Transverse colon (tissue), 4 donors: ENCODE results near the gene C1orf50. TPM values are rescaled to one million over a fixed set of nuclear protein-coding genes. Genes with fewer than 3 reads are reported as not detected.

Experiments
- DNase-seq: peaks from one replicate; pipeline ENCODE4 v3.0.0-alpha.2; 2019
- H3K27ac ChIP-seq, 4 donors: fragments of 200-600 bp; sonication (generic); 2 replicates each; pipeline ENCODE4 v1.5.1; 2016 to 2018; ENCODE audit warnings: inconsistent platforms in 4 of 4
- H3K27me3 ChIP-seq: fragments of 200-600 bp; sonication (generic); 2 replicates; pipeline ENCODE4 v1.5.1; 2017; ENCODE audit warnings: inconsistent platforms
- H3K36me3 ChIP-seq, 4 donors: fragments of 200-600 bp; sonication (generic); 2 replicates each; pipeline ENCODE4 v1.5.1; 2017 to 2019; ENCODE audit warnings: inconsistent platforms in 4 of 4
- H3K4me1 ChIP-seq, 4 donors: fragments of 200-600 bp; sonication (generic); 2 replicates each; pipeline ENCODE4 v1.5.1; 2017 to 2020; ENCODE audit warnings: inconsistent platforms in 4 of 4
- H3K4me3 ChIP-seq, 4 donors: fragments of 200-600 bp; sonication (generic); 1 replicate in 1 of 4; 2 replicates in 3 of 4; pipeline versions ENCODE4 v1.5.1 to v1.6.1; 2017 to 2019; ENCODE audit warnings: inconsistent platforms in 4 of 4
- H3K9me3 ChIP-seq, 2 donors: fragments of 200-600 bp; sonication (generic); 2 replicates each; pipeline ENCODE4 v1.5.1; 2017 to 2019; ENCODE audit warnings: inconsistent platforms in 2 of 2
- EP300 ChIP-seq: sonication (generic); formaldehyde crosslinking; IDR thresholded peaks from one replicate; pipeline ENCODE4 v1.6.1; 2017; ENCODE audit warnings: antibody characterized with exemption, low read depth
- POLR2A ChIP-seq: fragments of 450-650 bp; IDR thresholded peaks from one replicate; pipeline ENCODE4 v1.6.1; 2016; ENCODE audit warnings: antibody characterized with exemption, mild to moderate bottlenecking, moderate library complexity
- POLR2AphosphoS5 ChIP-seq, 3 donors: sonication (generic); formaldehyde crosslinking; IDR thresholded peaks; one replicate each; pipeline ENCODE4 v1.6.1; 2016; ENCODE audit warnings: antibody characterized with exemption in 3 of 3
- WGBS, 2 donors: methylation state at CpG; one replicate each; pipeline ENCODE4 v1.1.5; 2018; ENCODE audit warnings: low coverage in 1 of 2; 5-methylcytosine and 5-hydroxymethylcytosine counted together
- in situ Hi-C, 4 donors: fragments of 200-750 bp; cut with MboI; loops; one replicate each; pipeline versions ENCODE4 v1.15.0 to v1.15.1; 2017; ENCODE audit warnings: low sequenced_read_pairs in 3 of 4, low pct_ligation_motif_present in 1 of 4, low pct_unique_long_range_greater_than_20kb in 1 of 4
- intact Hi-C: fragments of 100-400 bp; cut with DNase I; formaldehyde crosslinking; loops from one replicate; pipeline ENCODE4 v1.15.1; 2023; ENCODE audit warnings: low total_unique reads
- total RNA-seq, 4 donors: library from RNA; depleted of rRNA; stranded (reverse); fragments of >200 nt; gene quantifications; one replicate each; pipeline ENCODE4 v1.1.0, GENCODE V29; 2016
- TF ChIP-seq, protein P1 (sequence below), 5 experiments: fragments of 200-600 bp in 3 of 5; fragments of 450-650 bp in 2 of 5; sonication (generic) in 3 of 5; IDR thresholded peaks; 1 replicate in 2 of 5; 2 replicates in 3 of 5; pipeline ENCODE4 v1.5.1; 2016 to 2017; ENCODE audit warnings: antibody characterized with exemption in 5 of 5, inconsistent platforms in 3 of 5, mild to moderate bottlenecking in 2 of 5, moderate library complexity in 1 of 5

Gene C1orf50
- total RNA-seq, 4 donors from 2014 or later = 4.0 to 81.2 (median 8.1) TPM

DNA sequence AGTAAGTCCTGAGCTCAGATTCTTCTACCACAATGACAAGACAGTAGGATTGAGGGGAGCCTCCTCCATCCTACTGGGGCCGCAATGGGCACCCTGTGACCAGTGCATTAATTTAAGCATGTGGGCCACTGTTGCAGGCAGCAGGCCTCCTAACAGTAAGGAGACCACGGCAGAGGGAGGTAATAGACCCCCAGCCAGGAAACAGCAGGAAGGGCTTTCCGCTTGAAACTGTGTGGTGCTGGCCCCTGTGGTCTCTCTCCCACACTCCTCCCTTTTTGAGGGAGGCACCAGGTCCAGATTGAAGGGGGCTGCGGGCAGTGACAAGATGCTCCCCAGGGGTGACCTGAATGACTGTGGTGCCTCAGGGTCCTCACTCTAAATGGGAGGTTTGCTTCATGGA, 25.3 kb upstream of the C1orf50 start:
- DNase-seq = no peak
- no peaks in the 10 kb centered on the region for H3K9me3 ChIP-seq
- in situ Hi-C loops (loop anchor here in 2 of 4 donors (10.0 to 25.0 kb wide), 3 partner anchors 167 to 604 kb away; partner anchors contain the start of gene FOXJ3 (in 1 of the 2)), intact Hi-C loops (loop anchor here (10.0 kb wide), 1 partner anchor 47 kb away; no protein-coding TSS in a partner anchor)
- H3K27me3 ChIP-seq = no peaks in the 10 kb centered on the region
- H3K27ac ChIP-seq = no peak overlapping the region
- WGBS, 2 donors = 100% methylated on average over 2 of the region's 4 CpGs; no CpG with 5 or more reads in 1 of the 2 donors
- H3K4me3 ChIP-seq = no peak overlapping the region
- H3K4me1 ChIP-seq = peaks cover 0 to 14% (median under 1%) of the 10 kb centered on the region in 4 donors
- no peak for TF ChIP-seq POLR2A
- no peak for TF ChIP-seq EP300
- no peak for TF ChIP-seq POLR2AphosphoS5 (IDR thresholded peaks at IDR 0.05)
- no peaks in the 10 kb centered on the region for H3K36me3 ChIP-seq

DNA sequence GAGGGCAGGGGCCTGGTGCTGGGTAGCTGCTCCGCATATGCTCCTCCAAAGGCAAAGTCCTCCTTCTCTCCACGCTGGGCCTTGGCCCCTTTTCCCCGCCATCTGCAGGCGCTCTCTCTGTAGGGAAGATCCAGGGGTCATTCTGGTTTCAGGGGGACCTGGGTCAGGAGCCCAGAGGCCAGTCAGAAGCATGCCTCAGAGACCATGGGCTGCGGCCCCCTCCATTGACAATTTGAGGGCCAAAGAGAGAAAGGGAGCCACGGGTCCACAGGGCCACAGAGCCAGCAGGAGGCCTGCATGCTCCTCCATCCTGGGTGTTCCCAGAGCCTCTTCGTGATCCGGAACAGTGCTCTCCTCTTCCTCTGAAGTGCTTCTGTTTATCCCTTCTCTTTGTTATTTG, 24.9 kb upstream of the C1orf50 start:
- H3K27me3 ChIP-seq = no peaks in the 10 kb centered on the region
- H3K4me1 ChIP-seq = peaks cover 0 to 9% (median 0%) of the 10 kb centered on the region in 4 donors
- in situ Hi-C loops (loop anchor here in 2 of 4 donors (10.0 to 25.0 kb wide), 3 partner anchors 167 to 605 kb away; partner anchors contain the start of gene FOXJ3 (in 1 of the 2)), intact Hi-C loops (loop anchor here (10.0 kb wide), 1 partner anchor 47 kb away; no protein-coding TSS in a partner anchor)
- H3K36me3 ChIP-seq = no peaks in the 10 kb centered on the region
- no peak overlapping the region for H3K4me3 ChIP-seq
- no peak for DNase-seq
- H3K27ac ChIP-seq = no peak overlapping the region
- TF ChIP-seq EP300 = no peak
- H3K9me3 ChIP-seq = no peaks in the 10 kb centered on the region
- WGBS, 2 donors = 92% methylated on average over 2 to 8 of the region's 8 CpGs

DNA sequence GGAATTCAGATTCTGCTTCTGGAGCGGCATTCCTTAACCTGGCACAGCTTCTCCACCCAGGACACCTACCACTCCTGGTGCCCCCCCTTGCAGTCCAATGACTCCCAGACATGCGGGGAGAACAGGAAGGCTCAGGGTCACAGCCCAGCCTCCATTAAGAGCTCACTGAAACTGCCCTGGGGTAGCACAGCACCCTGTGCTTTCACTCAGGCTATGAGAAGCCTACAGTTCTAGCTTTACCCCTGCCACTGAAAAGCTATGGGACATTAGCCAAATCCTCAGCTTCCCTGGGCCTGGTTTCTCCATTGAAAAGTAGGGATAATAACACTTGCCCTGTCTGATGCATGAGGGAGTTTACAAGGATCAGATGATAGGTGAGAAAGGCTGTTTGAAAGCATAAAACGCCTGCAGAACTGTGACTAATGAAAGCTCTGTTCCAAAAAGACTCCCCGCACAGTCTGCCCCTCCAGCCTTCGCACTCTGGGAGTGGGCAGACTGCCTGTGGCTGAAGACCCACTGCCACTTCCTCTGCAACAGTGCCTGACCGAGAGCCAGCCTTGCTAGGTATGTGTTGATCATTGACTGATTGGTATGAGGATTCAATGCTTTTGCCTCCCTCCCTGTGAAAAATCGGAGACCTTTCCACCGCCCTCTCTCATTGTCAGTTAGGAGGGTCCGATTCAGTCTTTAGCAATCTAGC, 24.3 kb upstream of the C1orf50 start:
- in situ Hi-C loops (loop anchor here in 2 of 4 donors (10.0 to 25.0 kb wide), 3 partner anchors 168 to 605 kb away; partner anchors contain the start of gene FOXJ3 (in 1 of the 2)), intact Hi-C loops (loop anchor here (10.0 kb wide), 1 partner anchor 48 kb away; no protein-coding TSS in a partner anchor)
- no peak overlapping the region for H3K4me3 ChIP-seq
- H3K27me3 ChIP-seq = no peaks in the 10 kb centered on the region
- no peaks in the 10 kb centered on the region for H3K9me3 ChIP-seq
- H3K27ac ChIP-seq = no peak overlapping the region
- 84 to 89% methylated on average over 5 to 9 of the region's 9 CpGs for WGBS, 2 donors
- no peaks in the 10 kb centered on the region for H3K36me3 ChIP-seq
- no peak for DNase-seq
- peaks cover 0 to 8% (median 0%) of the 10 kb centered on the region in 4 donors for H3K4me1 ChIP-seq
- no peak for TF ChIP-seq POLR2A
- TF ChIP-seq, protein P1, sequence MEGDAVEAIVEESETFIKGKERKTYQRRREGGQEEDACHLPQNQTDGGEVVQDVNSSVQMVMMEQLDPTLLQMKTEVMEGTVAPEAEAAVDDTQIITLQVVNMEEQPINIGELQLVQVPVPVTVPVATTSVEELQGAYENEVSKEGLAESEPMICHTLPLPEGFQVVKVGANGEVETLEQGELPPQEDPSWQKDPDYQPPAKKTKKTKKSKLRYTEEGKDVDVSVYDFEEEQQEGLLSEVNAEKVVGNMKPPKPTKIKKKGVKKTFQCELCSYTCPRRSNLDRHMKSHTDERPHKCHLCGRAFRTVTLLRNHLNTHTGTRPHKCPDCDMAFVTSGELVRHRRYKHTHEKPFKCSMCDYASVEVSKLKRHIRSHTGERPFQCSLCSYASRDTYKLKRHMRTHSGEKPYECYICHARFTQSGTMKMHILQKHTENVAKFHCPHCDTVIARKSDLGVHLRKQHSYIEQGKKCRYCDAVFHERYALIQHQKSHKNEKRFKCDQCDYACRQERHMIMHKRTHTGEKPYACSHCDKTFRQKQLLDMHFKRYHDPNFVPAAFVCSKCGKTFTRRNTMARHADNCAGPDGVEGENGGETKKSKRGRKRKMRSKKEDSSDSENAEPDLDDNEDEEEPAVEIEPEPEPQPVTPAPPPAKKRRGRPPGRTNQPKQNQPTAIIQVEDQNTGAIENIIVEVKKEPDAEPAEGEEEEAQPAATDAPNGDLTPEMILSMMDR (IDR thresholded peaks at IDR 0.05) = no peak
- TF ChIP-seq EP300 = no peak
- no peak for TF ChIP-seq POLR2AphosphoS5 (IDR thresholded peaks at IDR 0.05)

DNA sequence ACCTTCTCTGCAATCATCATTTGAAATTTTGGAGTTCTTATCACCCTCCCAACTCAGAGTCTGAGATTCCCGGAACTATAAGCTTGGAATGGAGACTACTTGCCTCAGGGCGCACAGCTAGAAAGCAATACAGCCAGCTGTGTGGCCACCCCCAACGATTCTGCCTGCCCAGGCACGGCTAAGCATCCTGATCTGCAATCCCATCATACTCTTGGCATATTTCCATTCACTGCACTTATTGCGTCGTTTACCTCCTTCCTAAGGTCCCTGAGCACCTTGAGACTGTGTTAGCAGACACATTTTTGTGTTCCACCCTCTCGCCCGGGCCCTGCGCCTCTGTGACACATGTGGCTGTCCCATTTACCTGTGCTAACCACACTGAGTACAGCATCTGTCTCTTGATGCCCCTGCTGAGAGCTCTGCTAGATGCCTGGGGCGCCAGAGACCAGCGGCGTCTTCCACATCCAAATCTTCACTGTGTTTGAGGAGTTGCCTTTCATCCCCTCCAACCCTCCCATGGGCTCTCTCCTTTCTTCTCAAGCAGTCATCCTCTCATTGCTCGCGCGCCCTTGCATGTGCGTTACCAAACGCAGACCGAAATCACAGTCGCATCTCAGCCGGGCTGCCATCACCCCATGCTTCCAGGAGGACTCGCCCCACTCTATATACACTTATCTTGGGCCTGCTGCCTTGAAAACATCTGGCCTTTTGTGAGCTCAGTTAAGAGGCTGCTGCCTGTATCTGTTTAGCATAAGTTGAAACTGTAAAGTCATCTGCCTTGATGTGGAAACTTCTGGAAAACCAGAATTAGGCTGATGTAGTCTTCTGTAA, 23.5 kb upstream of the C1orf50 start:
- in situ Hi-C loops = loop anchor here in 2 of 4 donors (10.0 to 25.0 kb wide), 3 partner anchors 169 to 606 kb away; partner anchors contain the start of gene FOXJ3 (in 1 of the 2)
- H3K4me3 ChIP-seq = no peak overlapping the region
- H3K27me3 ChIP-seq = no peaks in the 10 kb centered on the region
- intact Hi-C loops = loop anchor here (10.0 kb wide), 1 partner anchor 49 kb away; no protein-coding TSS in a partner anchor
- no peaks in the 10 kb centered on the region for H3K9me3 ChIP-seq
- peaks cover 0 to 8% (median 0%) of the 10 kb centered on the region in 4 donors for H3K4me1 ChIP-seq
- WGBS, 2 donors = 77 to 92% methylated on average over 5 to 21 of the region's 21 CpGs
- no peak overlapping the region for H3K27ac ChIP-seq
- no peaks in the 10 kb centered on the region for H3K36me3 ChIP-seq
- DNase-seq = no peak
- TF ChIP-seq, protein P1 (IDR thresholded peaks at IDR 0.05) = no peak
- TF ChIP-seq POLR2A = no peak
- TF ChIP-seq EP300 = no peak
- TF ChIP-seq POLR2AphosphoS5 (IDR thresholded peaks at IDR 0.05) = no peak
